Mesothelial cell of epicardium (in vitro differentiated cells): ENCODE results near the gene LGI2. TPM values are rescaled to one million over a fixed set of nuclear protein-coding genes. Genes with fewer than 3 reads are reported as not detected.

ENCODE experiments used
- DNase-seq, 2 experiments: peaks; one replicate each; pipeline ENCODE4 v3.0.0; 2021; ENCODE audit warnings: low spot score in 2 of 2; ENCODE audit not compliant: unreplicated experiment in 2 of 2
- H3K27ac Mint-ChIP-seq: 2 replicates; pipeline ENCODE4 v1.8.0; 2021; ENCODE audit warnings: mixed read lengths
- H3K27me3 Mint-ChIP-seq: 2 replicates; pipeline ENCODE4 v1.8.0; 2021; ENCODE audit warnings: low read depth, mixed read lengths
- H3K36me3 Mint-ChIP-seq: 2 replicates; pipeline ENCODE4 v1.8.0; 2021; ENCODE audit warnings: mixed read lengths
- H3K4me1 Mint-ChIP-seq: 2 replicates; pipeline ENCODE4 v1.8.0; 2021; ENCODE audit warnings: mixed read lengths
- H3K4me3 Mint-ChIP-seq: 2 replicates; pipeline ENCODE4 v1.8.0; 2021; ENCODE audit warnings: mild to moderate bottlenecking, moderate library complexity, mixed read lengths
- H3K9me3 Mint-ChIP-seq: 2 replicates; pipeline ENCODE4 v1.8.0; 2021; ENCODE audit warnings: mixed read lengths
- total RNA-seq: library from RNA; stranded (reverse); gene quantifications from 3 replicates; pipeline ENCODE4 v1.2.1, GENCODE V29; 2021
- TF ChIP-seq, protein P1 (sequence below): fragments of 200-600 bp; sonication (generic); IDR thresholded peaks from one replicate; pipeline ENCODE4 v1.5.0; 2021; ENCODE audit warnings: antibody characterized with exemption; ENCODE audit not compliant: unreplicated experiment

The LGI2 gene
- total RNA-seq, 1 donor from 2014 or later, result 4.5 TPM

DNA sequence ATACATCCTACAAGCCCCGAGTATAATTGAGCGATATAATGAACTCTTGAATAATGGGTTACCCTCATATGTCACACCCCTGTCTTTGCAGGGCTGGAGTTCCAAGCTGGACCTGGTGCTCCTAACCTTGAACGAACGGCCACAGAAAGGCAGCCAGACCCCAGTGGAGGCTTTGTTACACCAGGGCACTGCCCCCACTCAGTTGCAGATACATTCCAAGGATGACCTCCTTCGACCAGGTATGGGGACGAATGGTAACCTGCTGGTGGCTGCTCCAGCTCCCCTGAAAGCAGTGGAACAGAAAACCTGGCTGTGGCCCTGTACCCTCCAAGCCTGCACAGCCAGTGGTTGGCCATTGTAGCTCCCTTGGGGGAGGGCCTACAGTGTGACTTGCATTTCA, 61.3 kb downstream of the LGI2 start:
- DNase-seq, result no peak
- TF ChIP-seq, protein P1, sequence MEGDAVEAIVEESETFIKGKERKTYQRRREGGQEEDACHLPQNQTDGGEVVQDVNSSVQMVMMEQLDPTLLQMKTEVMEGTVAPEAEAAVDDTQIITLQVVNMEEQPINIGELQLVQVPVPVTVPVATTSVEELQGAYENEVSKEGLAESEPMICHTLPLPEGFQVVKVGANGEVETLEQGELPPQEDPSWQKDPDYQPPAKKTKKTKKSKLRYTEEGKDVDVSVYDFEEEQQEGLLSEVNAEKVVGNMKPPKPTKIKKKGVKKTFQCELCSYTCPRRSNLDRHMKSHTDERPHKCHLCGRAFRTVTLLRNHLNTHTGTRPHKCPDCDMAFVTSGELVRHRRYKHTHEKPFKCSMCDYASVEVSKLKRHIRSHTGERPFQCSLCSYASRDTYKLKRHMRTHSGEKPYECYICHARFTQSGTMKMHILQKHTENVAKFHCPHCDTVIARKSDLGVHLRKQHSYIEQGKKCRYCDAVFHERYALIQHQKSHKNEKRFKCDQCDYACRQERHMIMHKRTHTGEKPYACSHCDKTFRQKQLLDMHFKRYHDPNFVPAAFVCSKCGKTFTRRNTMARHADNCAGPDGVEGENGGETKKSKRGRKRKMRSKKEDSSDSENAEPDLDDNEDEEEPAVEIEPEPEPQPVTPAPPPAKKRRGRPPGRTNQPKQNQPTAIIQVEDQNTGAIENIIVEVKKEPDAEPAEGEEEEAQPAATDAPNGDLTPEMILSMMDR, result no peak
- Mint-ChIP-seq H3K4me3 (no peak overlapping the region), H3K27ac (no peak overlapping the region), H3K27me3 (peaks cover 5% of the 10 kb centered on the region), H3K36me3 (no peaks in the 10 kb centered on the region), H3K4me1 (no peaks in the 10 kb centered on the region), H3K9me3 (peaks cover 21% of the 10 kb centered on the region)

DNA sequence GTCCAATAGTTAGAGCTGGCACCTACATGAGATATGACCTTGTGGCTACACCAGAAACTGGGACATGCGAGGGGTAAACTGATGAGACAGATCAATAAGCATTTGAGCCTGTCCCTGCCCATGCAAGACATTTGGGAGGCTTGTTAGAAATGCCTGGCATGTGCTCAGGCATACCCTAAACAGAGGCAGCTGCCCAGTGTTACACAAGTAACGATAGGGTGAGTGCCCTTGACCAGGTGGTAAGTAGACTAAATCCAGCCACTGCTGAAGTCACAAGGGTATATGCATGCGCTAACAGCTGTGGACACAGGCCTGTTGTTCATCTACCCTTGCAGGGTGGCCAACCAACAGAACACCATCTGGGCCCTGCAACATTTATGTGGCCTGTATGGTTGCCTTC, 61.8 kb downstream of the LGI2 start:
- Mint-ChIP-seq H3K4me1 (no peaks in the 10 kb centered on the region), H3K27me3 (no peaks in the 10 kb centered on the region), H3K4me3 (no peak overlapping the region), H3K36me3 (no peaks in the 10 kb centered on the region), H3K27ac (no peak overlapping the region), H3K9me3 (peaks cover 24% of the 10 kb centered on the region)
- DNase-seq, result no peak
- TF ChIP-seq, protein P1, result no peak

DNA sequence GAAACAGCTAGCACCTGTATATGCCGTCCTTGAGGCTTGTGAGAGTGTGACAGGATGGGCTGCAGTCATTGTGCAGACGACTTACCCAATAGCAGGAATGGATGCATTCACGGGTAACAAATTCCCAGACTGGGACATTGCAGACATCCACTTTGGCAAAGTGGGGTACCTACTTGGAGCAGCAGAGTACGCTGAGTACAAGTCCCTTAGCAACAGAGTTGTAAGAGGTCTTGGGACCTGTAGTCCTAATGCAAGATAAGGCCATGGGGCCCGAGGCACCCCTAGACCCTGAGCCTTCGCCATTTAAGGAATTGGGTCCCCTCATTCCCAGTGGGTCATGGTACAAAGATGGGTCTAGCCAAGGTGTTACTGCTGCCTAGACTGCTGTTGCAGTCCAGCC, 62.5 kb downstream of the LGI2 start:
- H3K9me3 Mint-ChIP-seq, result peaks cover 24% of the 10 kb centered on the region
- no peaks in the 10 kb centered on the region for H3K4me1 Mint-ChIP-seq
- H3K36me3 Mint-ChIP-seq, result no peaks in the 10 kb centered on the region
- no peaks in the 10 kb centered on the region for H3K27me3 Mint-ChIP-seq
- DNase-seq, result no peak
- no peak overlapping the region for H3K27ac Mint-ChIP-seq
- no peak overlapping the region for H3K4me3 Mint-ChIP-seq
- TF ChIP-seq, protein P1, result no peak

DNA sequence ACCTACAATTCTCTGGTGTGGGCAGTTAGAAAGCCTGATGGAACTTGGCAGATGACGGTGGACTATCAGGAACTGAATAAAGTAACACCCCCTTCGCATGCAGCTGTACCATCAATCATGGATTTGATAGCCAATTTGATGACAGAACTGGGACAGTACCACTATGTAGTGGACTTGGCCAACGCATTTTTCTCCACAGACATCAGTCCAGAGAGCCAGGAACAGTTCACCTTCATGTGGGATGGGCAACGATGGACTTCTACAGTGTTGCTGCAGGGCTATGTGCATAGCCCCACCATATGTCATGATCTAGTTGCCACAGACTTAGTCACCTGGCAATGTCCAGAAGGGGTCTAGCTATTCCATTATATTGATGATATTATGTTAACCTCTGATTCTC, 63.4 kb downstream of the LGI2 start:
- Mint-ChIP-seq H3K4me1 (no peaks in the 10 kb centered on the region), H3K4me3 (no peak overlapping the region), H3K36me3 (no peaks in the 10 kb centered on the region), H3K27ac (no peak overlapping the region), H3K9me3 (peaks cover 24% of the 10 kb centered on the region), H3K27me3 (no peaks in the 10 kb centered on the region)
- TF ChIP-seq, protein P1, result no peak
- DNase-seq, result no peak

DNA sequence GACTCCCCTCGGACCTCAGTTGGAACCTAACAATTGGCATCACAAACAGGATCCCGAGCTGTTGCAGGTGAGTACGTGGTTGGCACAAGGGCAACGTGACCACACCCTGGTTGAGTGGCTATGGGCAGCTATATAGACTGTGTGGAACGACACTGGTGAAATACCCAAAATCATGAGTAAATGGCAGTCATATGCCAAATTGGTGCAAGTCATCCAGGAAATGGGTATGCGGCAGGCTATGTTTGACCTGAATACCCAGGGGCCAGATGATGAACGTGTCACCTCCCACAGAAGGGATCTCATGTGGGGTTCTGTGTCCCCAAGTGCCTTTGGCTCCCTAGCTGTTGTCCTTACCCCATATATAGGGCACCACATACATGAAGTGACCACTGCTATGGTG, 64.7 kb downstream of the LGI2 start:
- TF ChIP-seq, protein P1, result no peak
- Mint-ChIP-seq H3K36me3 (no peaks in the 10 kb centered on the region), H3K4me3 (no peak overlapping the region), H3K27ac (no peak overlapping the region), H3K4me1 (no peaks in the 10 kb centered on the region), H3K27me3 (no peaks in the 10 kb centered on the region), H3K9me3 (peaks cover 24% of the 10 kb centered on the region)
- DNase-seq, result no peak

DNA sequence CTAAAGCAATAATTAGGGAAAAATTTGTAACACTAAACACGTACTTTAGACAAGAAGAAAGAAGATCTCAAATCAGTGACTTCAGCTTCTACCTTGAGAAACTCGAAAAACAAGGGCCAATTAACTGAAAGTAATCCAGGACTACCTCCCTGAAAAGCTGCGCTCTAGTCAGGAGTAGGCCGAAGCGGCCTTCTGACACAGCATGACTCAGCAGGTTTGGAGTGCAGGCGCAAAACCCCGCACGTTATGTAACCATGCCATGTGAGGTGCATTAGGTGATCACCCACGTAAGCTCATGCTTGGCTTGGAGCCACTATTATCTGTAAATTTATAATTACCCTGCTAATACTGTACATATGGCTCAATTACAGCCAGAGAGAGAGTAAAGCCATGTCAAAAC, 65.1 kb downstream of the LGI2 start:
- Mint-ChIP-seq H3K36me3 (no peaks in the 10 kb centered on the region), H3K27ac (no peak overlapping the region), H3K9me3 (peaks cover 24% of the 10 kb centered on the region), H3K4me1 (no peaks in the 10 kb centered on the region), H3K4me3 (no peak overlapping the region), H3K27me3 (no peaks in the 10 kb centered on the region)
- no peak for DNase-seq
- TF ChIP-seq, protein P1, result no peak
